PC-9 (cell line): ENCODE data around the gene PIP5K1B. TPM values are rescaled to one million over a fixed set of nuclear protein-coding genes. Genes with fewer than 3 reads are reported as not detected.

Experiments used
- BruUV-seq: library from RNA; stranded (reverse); fragments of 400-500 nt; replicated peaks from 2 replicates; lab custom pipeline; 2021; lab: Mats Ljungman, UMichigan
- CTCF ChIA-PET: fragments of 300-600 bp; sonication (Branson Sonifier 250); formaldehyde crosslinking; loops from one replicate; lab custom pipeline; 2022; ENCODE audit warnings: antibody characterized with exemption; lab: Charles Lee
- POLR2A ChIA-PET: fragments of 300-600 bp; sonication (Branson Sonifier 250); formaldehyde crosslinking; loops from one replicate; lab custom pipeline; 2022; ENCODE audit warnings: antibody characterized with exemption; ENCODE audit not compliant: unreplicated experiment; lab: Charles Lee
- DNase-seq, 2 experiments: peaks; one replicate each; pipeline versions ENCODE4 v3.0.0 to v3.0.0-alpha.2; 2015 to 2022; ENCODE audit warnings: mixed read lengths in 1 of 2
- H2AFZ ChIP-seq: fragments of 200-600 bp; sonication (generic); 2 replicates; pipeline ENCODE4 v1.8.1; 2017; ENCODE audit warnings: antibody characterized with exemption
- H3F3A ChIP-seq: fragments of 200-600 bp; sonication (generic); 2 replicates; pipeline ENCODE4 v1.8.1; 2017; ENCODE audit warnings: antibody characterized with exemption, mild to moderate bottlenecking, low read depth; ENCODE audit not compliant: insufficient read depth
- H3K27ac ChIP-seq: fragments of 200-600 bp; sonication (generic); 2 replicates; pipeline ENCODE4 v1.6.1; 2016; ENCODE audit warnings: mixed run types
- H3K27me3 ChIP-seq: fragments of 200-600 bp; sonication (generic); 2 replicates; pipeline ENCODE4 v1.6.1; 2016; ENCODE audit warnings: low read depth, mixed run types; ENCODE audit not compliant: insufficient read depth
- H3K36me3 ChIP-seq: fragments of 200-600 bp; sonication (generic); 2 replicates; pipeline ENCODE4 v1.6.1; 2016; ENCODE audit warnings: low read depth, mixed run types
- H3K4me1 ChIP-seq: fragments of 200-600 bp; sonication (generic); replicated peaks from 2 replicates; pipeline ENCODE4 v1.6.1; 2016; ENCODE audit warnings: mixed run types; ENCODE audit not compliant: insufficient read depth
- H3K4me2 ChIP-seq: fragments of 200-600 bp; sonication (generic); 2 replicates; pipeline ENCODE4 v1.6.1; 2017; ENCODE audit warnings: mixed run types
- H3K4me3 ChIP-seq: fragments of 200-600 bp; sonication (generic); 2 replicates; pipeline ENCODE4 v1.6.1; 2016; ENCODE audit warnings: mixed run types
- H3K79me2 ChIP-seq: fragments of 200-600 bp; sonication (generic); 2 replicates; pipeline ENCODE4 v1.6.1; 2017; ENCODE audit warnings: low read depth, mixed run types
- H3K9me2 ChIP-seq: fragments of 200-600 bp; sonication (generic); 2 replicates; pipeline ENCODE4 v1.8.1; 2017; ENCODE audit warnings: mild to moderate bottlenecking; ENCODE audit not compliant: insufficient read depth
- H3K9me3 ChIP-seq: fragments of 200-600 bp; sonication (generic); 2 replicates; pipeline ENCODE4 v1.8.1; 2016; ENCODE audit warnings: low read depth; ENCODE audit not compliant: insufficient read depth
- H4K20me1 ChIP-seq: fragments of 200-600 bp; sonication (generic); 2 replicates; pipeline ENCODE4 v1.8.1; 2017; ENCODE audit not compliant: insufficient read depth
- EZH2 ChIP-seq: fragments of 200-600 bp; sonication (generic); IDR thresholded peaks from 2 replicates; pipeline ENCODE4 v1.8.0; 2017; ENCODE audit warnings: antibody characterized with exemption, low read depth
- intact Hi-C: fragments of 100-400 bp; cut with micrococcal nuclease; formaldehyde crosslinking; loops from one replicate; pipeline ENCODE4 v1.10.0; 2022; ENCODE audit not compliant: unreplicated experiment
- total RNA-seq: library from RNA; stranded (reverse); gene quantifications from 2 replicates; pipeline ENCODE4 v1.2.3, GENCODE V29; 2021
- TF ChIP-seq, protein P1 (sequence below): fragments of 200-600 bp; sonication (generic); conservative IDR thresholded peaks from 2 replicates; pipeline ENCODE4 v1.6.1; 2017; ENCODE audit warnings: mixed run types, antibody characterized with exemption, mild to moderate bottlenecking, moderate library complexity

The PIP5K1B gene
- total RNA-seq, 1 experiment from 2014 or later, result not detected

- Histone ChIP-seq H3K27me3 (peaks cover 20% of the 10 kb centered on the region; the same call in 1 of the 2 replicates), H3K9me2 (no peaks in the 10 kb centered on the region), H4K20me1 (no peaks in the 10 kb centered on the region), H3K9me3 (no peaks in the 10 kb centered on the region), H2AFZ (no peak overlapping the region), H3K36me3 (no peaks in the 10 kb centered on the region), H3F3A (peaks cover 8% of the 10 kb centered on the region; the same call in 1 of the 2 replicates), H3K4me3 (no peak overlapping the region), H3K27ac (no peak overlapping the region), H3K4me2 (no peak overlapping the region), H3K79me2 (no peaks in the 10 kb centered on the region), H3K4me1 (0 out of 2 replicates have a peak, but pooled peaks cover 4% of the 10 kb centered on the region)
- no peak for DNase-seq
- BruUV-seq, result no TSS peak
- POLR2A ChIA-PET, result no interaction called here
- CTCF ChIA-PET, result no interaction called here
- intact Hi-C loops, result loop anchor here (5.0 kb wide), 1 partner anchor 518 kb away; no protein-coding TSS in a partner anchor
- no peak for TF ChIP-seq EZH2
- TF ChIP-seq, protein P1, sequence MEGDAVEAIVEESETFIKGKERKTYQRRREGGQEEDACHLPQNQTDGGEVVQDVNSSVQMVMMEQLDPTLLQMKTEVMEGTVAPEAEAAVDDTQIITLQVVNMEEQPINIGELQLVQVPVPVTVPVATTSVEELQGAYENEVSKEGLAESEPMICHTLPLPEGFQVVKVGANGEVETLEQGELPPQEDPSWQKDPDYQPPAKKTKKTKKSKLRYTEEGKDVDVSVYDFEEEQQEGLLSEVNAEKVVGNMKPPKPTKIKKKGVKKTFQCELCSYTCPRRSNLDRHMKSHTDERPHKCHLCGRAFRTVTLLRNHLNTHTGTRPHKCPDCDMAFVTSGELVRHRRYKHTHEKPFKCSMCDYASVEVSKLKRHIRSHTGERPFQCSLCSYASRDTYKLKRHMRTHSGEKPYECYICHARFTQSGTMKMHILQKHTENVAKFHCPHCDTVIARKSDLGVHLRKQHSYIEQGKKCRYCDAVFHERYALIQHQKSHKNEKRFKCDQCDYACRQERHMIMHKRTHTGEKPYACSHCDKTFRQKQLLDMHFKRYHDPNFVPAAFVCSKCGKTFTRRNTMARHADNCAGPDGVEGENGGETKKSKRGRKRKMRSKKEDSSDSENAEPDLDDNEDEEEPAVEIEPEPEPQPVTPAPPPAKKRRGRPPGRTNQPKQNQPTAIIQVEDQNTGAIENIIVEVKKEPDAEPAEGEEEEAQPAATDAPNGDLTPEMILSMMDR, result no peak
Measured at GRCh38 chr9:69029535-69029934, 324.5 kb downstream of the PIP5K1B start.

DNA sequence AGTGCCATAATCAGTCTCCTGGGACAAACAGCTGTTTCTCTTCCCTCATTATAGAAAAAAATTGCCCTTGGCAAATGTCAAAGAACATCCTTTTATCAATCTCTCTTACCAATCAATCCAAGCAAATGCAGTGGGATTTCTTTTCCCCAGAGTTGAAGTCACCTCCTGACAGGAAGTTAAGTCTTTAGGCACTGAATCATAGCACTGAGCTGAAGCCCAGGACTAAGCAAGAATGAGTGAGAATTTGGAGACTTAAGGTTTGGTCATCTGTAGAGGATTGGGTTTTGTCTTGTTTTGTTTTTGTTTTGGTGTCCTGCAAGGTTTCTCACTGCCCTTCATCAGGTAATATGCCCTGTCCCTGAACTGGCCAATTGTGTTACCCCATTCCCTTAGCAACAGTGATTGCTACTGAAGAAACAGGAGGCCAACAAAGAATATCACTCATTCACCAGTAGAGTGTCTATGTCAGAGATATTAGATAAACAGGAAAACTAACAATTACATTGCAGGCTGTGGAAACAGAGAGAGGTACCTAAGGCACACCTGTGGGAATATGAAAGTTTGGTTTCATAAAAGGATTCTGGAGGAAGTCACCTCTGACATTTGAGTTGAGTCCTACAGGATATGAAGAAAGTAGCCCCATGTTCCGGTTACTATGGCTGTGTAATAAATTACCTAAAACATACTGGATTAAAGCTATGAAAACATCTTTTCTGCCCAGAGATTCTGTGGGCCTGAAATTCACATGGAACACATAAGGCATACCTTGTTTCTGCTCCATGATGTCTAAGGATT lies 326.0 kb downstream of the PIP5K1B start:
- TF ChIP-seq, protein P1, result no peak
- TF ChIP-seq EZH2, result no peak
- CTCF ChIA-PET, result no interaction called here
- intact Hi-C loops, result loop anchor here (10.0 kb wide), 1 partner anchor 354 kb away; no protein-coding TSS in a partner anchor

GRCh38 chr9:69034071-69034470 lies 329.0 kb downstream of the PIP5K1B start:
- Histone ChIP-seq H3K4me3 (no peak overlapping the region), H3K4me2 (no peak overlapping the region), H3K36me3 (no peaks in the 10 kb centered on the region), H3K4me1 (0 out of 2 replicates have a peak, but pooled peaks cover 10% of the 10 kb centered on the region), H3K27me3 (0 out of 2 replicates have a peak, but pooled peaks cover 3% of the 10 kb centered on the region), H3K79me2 (peaks cover 27% of the 10 kb centered on the region), H3K9me2 (no peaks in the 10 kb centered on the region), H4K20me1 (no peaks in the 10 kb centered on the region), H3K27ac (no peak overlapping the region), H2AFZ (no peak overlapping the region), H3K9me3 (no peaks in the 10 kb centered on the region), H3F3A (peaks cover 10% of the 10 kb centered on the region; the same call in 1 of the 2 replicates)
- no TSS peak for BruUV-seq
- ChIA-PET CTCF (interaction anchor here (0.7 kb wide), 1 partner anchor 479 kb away, joined by 3 read pairs; no protein-coding TSS in a partner anchor), POLR2A (interaction anchor here (0.7 kb wide), 1 partner anchor 190 kb away, joined by 5 read pairs; no protein-coding TSS in a partner anchor)
- TF ChIP-seq, protein P1, result no peak
- no peak for TF ChIP-seq EZH2
- DNase-seq, result peak in 1 of 2 experiments; percentile 74
- intact Hi-C loops, result loop anchor here (10.0 kb wide), 1 partner anchor 351 kb away; no protein-coding TSS in a partner anchor

More for the DNA sequence above, 326.0 kb downstream of the PIP5K1B start:
- POLR2A ChIA-PET, result interaction anchor here (0.5 kb wide), 1 partner anchor 615 kb away, joined by 3 read pairs; no protein-coding TSS in a partner anchor
- no peaks in the 10 kb centered on the region for H4K20me1 ChIP-seq
- peaks cover 1% of the 10 kb centered on the region for H3K79me2 ChIP-seq
- H3K9me3 ChIP-seq, result no peaks in the 10 kb centered on the region
- no peaks in the 10 kb centered on the region for H3K36me3 ChIP-seq
- no peaks in the 10 kb centered on the region for H3K9me2 ChIP-seq
- 0 out of 2 replicates have a peak, but pooled peaks cover 5% of the 10 kb centered on the region for H3K27me3 ChIP-seq
- no peak overlapping the region for H3K4me2 ChIP-seq
- no TSS peak for BruUV-seq
- no peak overlapping the region for H3K27ac ChIP-seq
- no peak for DNase-seq
- H3K4me3 ChIP-seq, result no peak overlapping the region
- no peak overlapping the region for H2AFZ ChIP-seq
- H3K4me1 ChIP-seq, result 0 out of 2 replicates have a peak, but pooled peaks cover 5% of the 10 kb centered on the region
- H3F3A ChIP-seq, result peaks cover 10% of the 10 kb centered on the region; the same call in 1 of the 2 replicates
